GM21786 (cell line): ENCODE data around the gene RNF133.
"Not testable (repeated sequence)": the region's sequence is repeated elsewhere in the genome, so short reads cannot be mapped to it uniquely, and the experiment has no call there.

Source experiments
- ATAC-seq: cut with Tn5 transposase; IDR thresholded peaks from one replicate; pipeline ENCODE4 v1.9.1; 2021; ENCODE audit not compliant: unreplicated experiment

The RNF133 gene

DNA sequence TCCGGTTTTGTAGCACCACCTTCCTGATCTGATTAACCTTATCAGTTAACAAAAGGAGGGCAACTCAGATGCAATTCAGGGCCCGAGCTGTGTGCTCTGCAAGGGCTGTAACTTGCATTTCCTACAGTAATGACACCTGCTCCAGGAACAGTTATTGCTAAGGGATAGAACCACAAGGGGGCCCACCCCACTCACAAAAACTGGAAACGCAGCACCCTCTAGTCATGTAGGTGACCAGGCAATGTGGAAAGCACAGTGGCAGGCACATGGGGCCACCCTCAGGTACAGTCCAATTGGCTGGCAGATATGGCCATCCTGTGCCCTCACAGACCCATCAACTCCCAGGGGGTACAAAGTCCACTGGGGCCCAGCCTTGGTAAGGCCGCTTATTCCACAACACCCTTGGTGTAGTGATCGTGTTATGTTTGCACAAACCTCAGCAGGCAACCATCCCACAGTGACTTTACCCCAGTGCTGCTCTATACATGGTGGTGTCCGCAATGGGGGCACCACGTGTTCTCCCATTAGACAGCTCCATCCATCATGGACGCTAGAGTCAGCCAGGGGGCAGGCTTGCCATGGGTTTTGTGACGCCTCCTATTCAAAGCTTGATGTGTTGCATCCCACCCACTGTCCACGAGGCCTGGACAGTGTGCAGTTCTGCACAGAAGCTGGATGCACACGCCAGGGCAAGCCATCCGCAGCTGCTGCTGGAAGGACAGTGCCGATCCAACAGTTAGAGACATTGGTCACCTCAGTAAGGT lies 9.4 kb downstream of the RNF133 start:
- no peak for ATAC-seq

DNA sequence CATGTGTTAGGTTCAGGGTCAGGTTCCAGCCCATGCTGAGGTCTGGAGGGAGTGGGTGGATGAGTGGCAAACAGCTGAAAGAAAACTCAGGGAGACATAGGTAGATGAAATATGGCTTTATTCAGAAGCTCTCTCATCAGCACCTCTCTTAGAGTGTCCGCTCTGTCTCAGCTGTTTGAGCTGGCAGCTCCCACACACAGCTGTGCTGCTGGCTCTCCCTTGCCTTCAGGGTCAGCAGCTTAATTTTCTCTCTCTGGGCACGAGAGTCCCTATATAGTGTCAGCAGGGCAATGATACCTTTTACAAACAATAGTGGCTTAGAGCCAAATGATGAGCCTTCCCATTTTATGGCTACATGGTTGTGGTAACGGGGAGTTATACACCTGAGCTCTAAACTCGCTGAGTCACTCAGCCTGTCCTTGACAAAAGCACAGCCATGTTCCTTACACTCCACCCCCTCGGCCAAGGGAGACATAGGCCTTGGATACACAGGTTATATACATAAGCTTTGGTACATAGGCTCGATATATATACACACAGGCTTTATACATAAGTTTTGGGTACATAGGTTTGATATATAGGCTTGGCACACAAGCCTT lies 10.4 kb downstream of the RNF133 start:
- ATAC-seq, result no peak

DNA sequence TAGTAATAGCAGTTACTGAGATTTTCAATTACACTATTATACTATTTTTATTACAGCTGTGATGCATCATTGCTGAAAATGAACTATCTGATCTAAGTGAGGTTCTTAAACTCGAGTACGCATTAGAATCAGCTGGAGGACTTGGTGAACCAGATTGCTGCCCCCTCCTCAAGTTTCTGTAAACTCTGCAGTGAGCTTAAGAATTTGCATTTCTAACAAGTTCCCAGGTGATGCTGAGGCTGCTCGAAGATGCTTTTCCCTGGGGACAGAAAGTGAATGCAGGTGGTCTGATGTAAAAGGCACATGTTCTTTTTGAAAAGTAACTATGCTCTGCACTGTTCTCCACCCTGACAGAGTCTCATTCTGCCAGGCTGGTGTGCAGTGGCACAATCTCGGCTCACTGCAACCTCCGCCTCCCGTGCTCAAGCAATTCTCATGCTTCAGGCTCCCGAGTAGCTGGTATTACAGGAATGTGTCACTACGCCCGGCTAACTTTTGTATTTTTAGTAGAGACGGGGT lies 12.5 kb downstream of the RNF133 start:
- no peak for ATAC-seq

DNA sequence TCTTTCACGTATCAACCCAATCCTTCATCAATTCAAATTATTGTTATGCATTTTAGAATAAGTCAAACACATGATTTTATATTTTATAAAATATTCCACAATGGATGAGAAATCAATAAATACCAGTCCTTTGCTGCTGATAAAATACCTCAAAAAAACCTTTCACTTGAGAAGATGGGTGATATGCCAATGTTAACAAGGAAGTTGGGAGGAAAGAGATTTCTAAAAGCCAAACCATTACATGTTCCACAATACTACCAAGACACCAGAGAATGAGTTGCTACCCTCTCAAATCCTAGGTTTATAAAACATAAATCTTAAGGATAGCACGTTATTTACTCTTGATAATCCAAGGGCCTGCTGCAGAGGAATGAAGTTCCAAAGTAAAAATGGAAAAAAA lies 14.4 kb downstream of the RNF133 start:
- ATAC-seq, result no peak

DNA sequence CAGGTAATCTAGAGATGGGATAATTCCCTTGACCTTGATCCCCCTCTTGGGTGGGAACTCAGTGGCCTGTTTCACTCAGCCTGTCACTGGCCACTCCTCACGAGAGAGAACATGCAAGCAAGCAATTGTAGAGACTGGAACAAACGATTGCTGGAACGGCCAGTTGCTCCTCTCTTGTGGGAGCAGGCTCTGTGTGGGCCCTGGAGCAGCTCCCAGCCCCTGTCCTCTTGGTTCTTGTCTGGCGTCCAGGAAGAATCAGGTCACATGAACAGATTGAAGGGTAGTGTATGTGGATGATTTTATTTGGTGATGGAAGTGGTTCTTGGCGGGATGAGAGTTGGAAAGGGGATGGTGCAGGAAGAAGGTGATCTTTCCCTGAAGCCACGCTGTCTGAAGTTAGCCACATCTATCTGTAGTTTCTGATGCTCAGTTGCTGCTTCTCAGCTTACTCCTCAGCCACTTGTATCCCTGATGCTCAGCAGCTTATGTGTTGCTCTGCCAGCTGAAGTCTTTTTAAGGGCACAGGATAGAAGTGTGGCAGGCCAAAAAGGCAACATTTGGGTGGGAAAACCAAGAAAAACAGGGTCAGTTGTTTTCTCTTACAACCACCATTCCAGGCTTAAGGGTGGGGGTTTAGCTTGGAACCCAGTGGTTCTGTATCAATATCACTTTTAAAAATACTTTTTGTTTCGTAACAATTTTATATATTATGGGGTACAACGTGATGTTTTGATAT lies 15.9 kb downstream of the RNF133 start:
- ATAC-seq, result no peak

DNA sequence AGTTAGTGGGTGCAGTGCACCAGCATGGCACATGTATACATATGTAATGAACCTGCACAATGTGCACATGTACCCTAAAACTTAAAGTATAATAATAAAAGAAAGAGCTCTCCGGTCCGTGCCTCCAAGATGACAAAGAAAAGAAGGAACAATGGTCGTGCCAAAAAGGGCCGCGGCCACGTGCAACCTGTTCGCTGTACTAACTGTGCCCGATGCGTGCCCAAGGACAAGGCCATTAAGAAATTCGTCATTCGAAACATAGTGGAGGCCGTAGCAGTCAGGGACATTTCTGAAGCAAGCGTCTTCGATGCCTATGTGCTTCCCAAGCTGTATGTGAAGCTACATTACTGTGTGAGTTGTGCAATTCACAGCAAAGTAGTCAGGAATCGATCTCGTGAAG lies 17.7 kb downstream of the RNF133 start:
- ATAC-seq, result not testable (repeated sequence)

DNA sequence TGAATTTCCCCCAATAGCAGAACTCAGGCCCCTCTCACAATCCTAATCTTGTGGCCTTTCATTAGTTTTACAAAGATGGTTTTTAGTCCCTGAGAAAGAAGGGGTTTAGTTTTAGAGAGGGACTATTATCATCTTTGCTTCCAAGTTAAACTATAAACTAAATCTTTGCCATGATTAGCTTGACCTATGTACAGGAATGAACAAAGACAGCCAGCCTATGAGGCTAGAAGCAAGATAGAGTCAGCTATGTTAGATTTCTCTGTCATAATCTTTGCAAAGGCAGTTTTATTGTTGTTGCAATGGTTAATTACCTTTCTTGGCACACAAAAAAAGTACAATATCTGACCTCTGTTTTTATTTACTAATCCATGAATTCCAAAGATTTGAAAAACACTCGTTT lies 19.1 kb downstream of the RNF133 start:
- no peak for ATAC-seq

DNA sequence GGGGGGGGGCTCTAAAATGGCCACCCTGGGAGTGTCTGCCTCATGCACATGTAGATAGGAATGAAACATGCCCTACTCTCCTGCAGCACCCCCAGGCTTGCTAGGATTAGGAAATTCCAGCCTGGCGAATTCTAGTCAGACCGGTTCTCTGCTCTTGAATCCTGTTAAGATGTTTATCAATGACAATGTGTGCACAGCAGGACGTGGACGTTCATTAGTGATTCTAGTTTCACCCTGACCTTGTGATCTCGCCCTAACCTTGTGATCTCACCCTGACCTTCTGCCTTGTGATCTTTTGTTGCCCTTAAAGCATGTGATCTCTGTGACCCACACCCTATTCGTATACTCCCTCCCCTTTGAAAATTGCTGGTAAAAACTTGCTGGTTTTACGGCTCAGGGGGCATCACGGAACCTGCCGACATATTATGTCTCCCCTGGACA lies 19.6 kb downstream of the RNF133 start:
- ATAC-seq, result not testable (repeated sequence)

DNA sequence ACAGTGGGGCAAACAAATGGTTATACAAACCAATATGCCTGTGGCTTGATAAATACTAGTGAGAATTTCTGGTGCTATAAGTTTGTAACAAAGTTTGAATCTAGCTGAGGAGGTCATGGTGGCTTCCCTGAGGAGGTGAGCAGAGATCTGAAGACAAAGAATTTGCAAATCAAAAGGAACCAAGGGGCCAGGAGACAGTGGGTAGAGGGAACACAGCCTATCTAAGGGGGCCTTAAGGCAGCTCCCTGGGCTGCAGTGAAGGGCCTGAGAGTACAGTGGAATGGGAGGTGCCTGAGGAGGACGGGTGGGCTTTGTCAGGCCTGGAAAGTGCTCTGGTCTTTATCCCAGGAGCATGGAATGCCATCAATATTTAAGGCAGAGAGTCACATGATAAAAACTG lies 21.8 kb downstream of the RNF133 start:
- ATAC-seq, result no peak

DNA sequence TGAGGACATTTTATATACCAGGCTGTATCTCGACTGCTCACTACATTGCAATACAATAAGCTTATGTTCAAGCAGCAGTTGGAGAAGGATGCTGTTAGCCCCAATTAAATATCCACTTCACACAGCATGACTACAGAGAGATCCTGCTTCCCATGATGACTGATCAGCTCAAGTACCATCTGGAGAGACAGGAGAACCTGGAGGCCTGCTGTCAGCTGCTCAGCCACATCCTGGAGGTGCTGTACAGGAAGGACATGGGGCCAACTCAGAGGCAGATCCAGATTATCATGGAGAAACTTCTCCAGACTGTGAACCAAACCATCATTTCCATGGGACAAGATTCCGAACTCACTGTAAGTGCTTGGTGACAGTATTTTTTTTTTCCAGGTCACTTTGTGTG lies 22.5 kb downstream of the RNF133 start:
- no peak for ATAC-seq

DNA sequence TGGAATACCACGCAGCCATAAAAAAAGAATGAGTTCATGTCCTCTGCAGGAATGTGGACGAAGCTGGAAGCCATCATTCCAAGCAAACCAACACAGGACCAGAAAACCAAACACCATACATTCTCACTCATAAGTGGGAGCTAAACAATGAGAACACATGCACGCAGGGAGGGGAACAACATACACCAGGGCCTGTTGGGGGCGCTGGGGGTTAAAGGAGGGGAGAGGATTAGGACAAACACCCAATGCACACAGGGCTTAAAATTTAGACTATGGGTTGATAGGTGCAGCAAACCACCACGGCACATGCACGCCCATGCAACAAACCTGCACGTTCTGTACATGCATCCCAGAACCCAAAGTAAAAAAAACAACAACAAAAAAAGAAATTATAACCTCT lies 23.3 kb downstream of the RNF133 start:
- no peak for ATAC-seq

DNA sequence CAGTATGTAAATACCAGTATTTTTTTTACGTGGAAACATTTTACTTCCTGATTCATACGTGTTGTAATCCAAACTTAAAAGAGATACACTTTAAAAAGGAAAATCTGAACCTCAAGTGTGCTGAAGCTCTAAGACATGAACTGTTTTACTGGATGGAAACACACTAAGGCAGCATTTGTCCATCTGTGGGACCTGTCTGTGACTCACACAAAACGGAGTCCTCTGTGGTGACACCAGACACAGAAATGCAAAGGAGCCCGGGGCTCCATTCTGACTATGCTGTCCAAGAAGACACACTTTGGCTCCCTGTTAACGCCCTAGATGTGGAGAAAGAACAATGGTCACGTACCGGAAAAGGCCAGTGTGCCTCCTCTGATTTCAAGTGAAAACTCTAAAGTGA lies 23.9 kb downstream of the RNF133 start:
- ATAC-seq, result no peak

DNA sequence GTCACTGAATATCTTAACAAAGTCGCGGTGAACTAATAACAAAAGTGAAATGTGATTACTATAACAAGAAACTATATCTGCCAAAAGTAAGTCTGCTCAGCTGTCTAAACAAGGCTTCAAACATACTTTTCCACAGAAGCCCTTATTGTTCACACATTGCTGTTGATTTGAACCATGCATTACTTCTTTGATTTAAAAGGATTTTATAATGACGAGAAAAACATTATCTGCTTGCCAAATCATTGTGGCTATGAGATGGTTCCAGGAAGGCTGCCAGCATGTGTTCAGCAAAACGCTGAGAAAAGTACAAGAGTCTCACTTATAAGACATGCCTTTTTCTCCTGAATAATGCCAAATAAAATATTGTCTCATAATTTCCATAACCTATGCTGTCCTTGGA lies 24.4 kb downstream of the RNF133 start:
- ATAC-seq, result no peak

DNA sequence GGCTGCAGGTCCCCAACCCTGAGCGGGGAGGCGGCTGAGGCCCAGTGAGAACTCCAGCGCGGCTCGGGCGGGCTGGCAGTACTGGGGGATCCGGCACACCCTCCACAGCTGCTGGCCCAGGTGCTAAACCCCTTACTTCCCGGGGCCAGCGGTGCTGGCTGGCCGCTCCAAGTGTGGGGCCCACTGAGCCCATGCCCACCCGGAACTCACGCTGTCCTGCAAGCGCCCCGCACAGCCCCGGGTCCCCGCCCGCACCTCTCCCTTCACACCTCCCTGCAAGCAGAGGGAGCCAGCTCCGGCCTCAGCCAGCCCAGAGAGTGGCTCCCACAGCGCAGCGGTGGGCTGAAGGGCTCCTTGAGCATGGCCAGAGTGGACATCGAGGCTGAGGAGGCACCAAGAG lies 25.0 kb downstream of the RNF133 start:
- no peak for ATAC-seq

DNA sequence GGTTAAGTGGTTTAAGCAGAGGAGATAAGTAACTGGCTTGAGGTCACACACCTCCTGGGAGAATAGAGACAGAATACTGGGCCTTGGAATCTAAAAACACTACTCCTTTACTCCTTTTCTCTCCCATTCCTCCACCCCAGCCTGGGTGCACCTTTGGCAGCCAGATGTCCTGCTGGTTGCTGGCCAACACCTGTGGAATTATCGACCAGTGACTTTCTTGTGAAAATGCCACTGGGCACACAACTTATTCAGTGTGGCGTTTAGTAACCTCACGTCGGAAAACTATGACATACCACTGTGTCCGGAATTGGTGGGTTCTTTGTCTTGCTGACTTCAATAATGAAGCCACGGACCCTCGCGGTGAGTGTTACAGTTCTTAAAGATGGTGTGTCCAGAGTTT lies 26.4 kb downstream of the RNF133 start:
- no peak for ATAC-seq

DNA sequence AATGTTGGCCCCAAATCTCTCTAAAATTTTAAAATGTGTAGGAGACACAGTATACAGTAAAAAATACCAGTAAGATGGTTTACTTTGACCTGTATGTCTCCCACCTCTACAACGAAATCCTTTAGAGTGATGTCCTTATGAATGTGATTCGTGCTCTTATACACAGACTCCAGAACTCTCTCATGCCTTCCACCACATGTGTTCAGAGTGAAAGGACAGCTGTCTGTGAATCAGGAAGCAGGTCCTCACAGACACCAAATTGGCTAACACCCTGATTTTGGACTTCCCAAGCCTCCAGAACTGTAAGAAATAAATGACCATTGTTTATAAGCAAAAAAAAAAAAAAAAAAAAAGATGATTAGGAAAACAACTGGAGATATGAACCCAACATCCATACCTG lies 35.2 kb downstream of the RNF133 start:
- no peak for ATAC-seq

DNA sequence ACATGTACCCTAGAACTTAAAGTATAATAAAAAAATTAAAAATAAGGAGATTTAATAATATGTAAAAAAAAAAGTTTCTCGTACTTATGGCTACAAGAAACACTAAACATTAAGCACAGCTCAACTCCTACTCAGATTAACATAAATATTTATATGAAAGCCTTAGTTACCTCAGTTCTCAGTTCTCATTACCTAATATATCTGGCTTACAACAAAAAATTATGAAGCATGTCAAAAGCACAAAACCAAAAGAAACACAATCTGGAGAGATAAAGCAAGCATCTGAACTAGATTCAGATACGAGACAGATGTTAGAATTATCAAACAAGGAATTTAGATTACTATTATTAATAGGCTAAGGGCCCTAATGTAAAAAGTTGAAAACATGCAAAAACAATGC lies 40.1 kb downstream of the RNF133 start:
- ATAC-seq, result no peak

DNA sequence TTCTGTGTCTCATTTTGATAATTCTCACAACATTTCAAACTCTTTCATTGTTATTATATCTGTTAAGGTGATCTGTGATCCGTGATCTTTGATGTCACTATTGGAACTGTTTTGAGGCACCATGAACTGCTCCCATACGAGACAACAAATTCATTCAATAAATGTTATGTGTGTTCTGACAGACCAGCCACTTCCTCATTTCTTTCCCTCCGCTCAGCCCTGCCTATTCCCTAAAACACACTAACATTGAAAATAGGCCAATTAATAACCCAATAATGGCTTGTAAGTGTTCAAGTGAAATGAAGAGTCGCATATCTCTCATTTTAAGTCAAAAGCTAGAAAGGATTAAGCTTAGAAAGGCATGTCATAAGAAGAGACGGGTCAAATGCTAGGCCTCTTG lies 45.2 kb downstream of the RNF133 start:
- no peak for ATAC-seq

DNA sequence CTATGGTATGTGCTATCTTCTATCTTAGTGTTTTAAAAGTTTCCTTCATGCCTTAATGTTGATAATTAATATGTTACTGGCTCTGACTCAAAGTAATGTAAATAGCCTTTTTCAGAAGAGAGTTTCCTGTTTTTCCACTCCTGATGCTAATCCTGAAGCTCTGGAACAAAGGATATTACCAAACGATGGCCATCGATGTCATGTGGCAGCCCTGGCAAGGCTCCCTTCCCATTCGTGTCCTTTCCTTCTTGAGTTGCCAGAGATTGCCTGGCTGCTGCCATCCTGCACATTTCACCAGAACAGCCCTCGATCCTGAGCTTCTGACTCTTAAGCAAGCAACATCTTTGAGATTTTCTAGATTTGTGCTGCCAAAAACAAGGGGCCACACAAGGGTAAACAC lies 46.0 kb downstream of the RNF133 start:
- no peak for ATAC-seq

DNA sequence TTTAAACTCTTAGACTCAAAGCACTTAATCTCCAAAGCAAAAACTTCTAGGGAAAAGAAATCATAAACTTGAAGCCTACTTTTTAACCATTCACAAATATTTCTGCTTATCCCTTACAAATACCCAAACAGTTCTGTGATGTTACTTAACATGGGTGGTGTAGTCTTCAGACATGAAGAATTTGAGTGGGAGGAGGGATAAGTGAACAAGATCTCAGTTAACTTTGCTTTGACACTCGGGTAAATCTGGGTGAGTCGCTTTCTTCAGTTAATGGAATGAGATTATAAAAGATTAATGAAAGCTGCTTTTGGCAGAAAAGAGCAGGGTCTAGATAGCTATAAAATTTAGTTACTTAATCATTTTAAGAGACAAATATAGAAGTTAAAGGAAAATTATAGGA lies 47.5 kb downstream of the RNF133 start:
- ATAC-seq, result no peak
